Endodermal cell (in vitro differentiated cells): Measurements from ENCODE around the gene BMP2K. TPM values are rescaled to one million over a fixed set of nuclear protein-coding genes. Genes with fewer than 3 reads are reported as not detected.
"Not testable (repeated sequence)": the region's sequence is repeated elsewhere in the genome, so short reads cannot be mapped to it uniquely, and the experiment has no call there.

Experiments
- DNase-seq: peaks from one replicate; pipeline ENCODE4 v3.0.0-alpha.2; 2017
- H3K27ac ChIP-seq: 2 replicates; pipeline ENCODE4 v1.5.1; 2013; ENCODE audit warnings: mild to moderate bottlenecking, low read depth, low read length, moderate library complexity
- H3K27me3 ChIP-seq: 2 replicates; pipeline ENCODE4 v1.6.1; 2013; ENCODE audit warnings: mild to moderate bottlenecking, low read length, moderate library complexity; ENCODE audit not compliant: insufficient read depth, control insufficient read depth, poor library complexity, severe bottlenecking
- H3K36me3 ChIP-seq: 2 replicates; pipeline ENCODE4 v1.7.0; 2013; ENCODE audit warnings: mild to moderate bottlenecking, low read length, moderate library complexity; ENCODE audit not compliant: control insufficient read depth, insufficient read depth
- H3K4me1 ChIP-seq: one replicate; pipeline ENCODE4 v1.7.0; 2013; ENCODE audit warnings: low read length; ENCODE audit not compliant: control insufficient read depth, insufficient read depth
- H3K4me3 ChIP-seq: 2 replicates; pipeline ENCODE4 v1.5.1; 2013; ENCODE audit warnings: mild to moderate bottlenecking, low read length, moderate library complexity
- H3K9ac ChIP-seq: 2 replicates; pipeline ENCODE4 v1.6.1; 2013; ENCODE audit warnings: mild to moderate bottlenecking, low read length, moderate library complexity; ENCODE audit not compliant: poor library complexity, severe bottlenecking; ENCODE audit errors: extremely low read depth
- H3K9me3 ChIP-seq: 2 replicates; pipeline ENCODE4 v1.6.1; 2013; ENCODE audit warnings: mild to moderate bottlenecking, low read length, moderate library complexity; ENCODE audit not compliant: control insufficient read depth
- H3K27ac Mint-ChIP-seq: 2 replicates; pipeline ENCODE4 v1.8.0; 2020; ENCODE audit warnings: mixed read lengths
- H3K27me3 Mint-ChIP-seq: 2 replicates; pipeline ENCODE4 v1.8.0; 2021; ENCODE audit warnings: mild to moderate bottlenecking, mixed read lengths; ENCODE audit not compliant: insufficient read depth
- H3K36me3 Mint-ChIP-seq: 2 replicates; pipeline ENCODE4 v1.8.0; 2020; ENCODE audit warnings: low read depth, mixed read lengths
- H3K4me1 Mint-ChIP-seq: 2 replicates; pipeline ENCODE4 v1.8.0; 2020; ENCODE audit warnings: mixed read lengths
- H3K4me3 Mint-ChIP-seq: 2 replicates; pipeline ENCODE4 v1.8.0; 2020; ENCODE audit warnings: mild to moderate bottlenecking, moderate library complexity, mixed read lengths
- H3K9me3 Mint-ChIP-seq: 2 replicates; pipeline ENCODE4 v1.8.0; 2020; ENCODE audit warnings: mild to moderate bottlenecking, mixed read lengths
- CTCF ChIP-seq: fragments of 200-600 bp; sonication (generic); conservative IDR thresholded peaks from 2 replicates; pipeline ENCODE4 v1.5.0; 2021; ENCODE audit warnings: antibody characterized with exemption, mild to moderate bottlenecking
- WGBS, 2 experiments: methylation state at CpG; one replicate each; pipeline versions ENCODE4 v1.1.5 to v1.1.7; 2013; ENCODE audit warnings: missing lambda C conversion rate in 2 of 2, mixed read lengths in 1 of 2; ENCODE audit not compliant: insufficient coverage in 1 of 2, insufficient read length in 1 of 2; 5-methylcytosine and 5-hydroxymethylcytosine counted together
- total RNA-seq, 2 donors: library from RNA; stranded (reverse); fragmentation: NEBNext Ultra II Directional in 1 of 2; extraction: Animal tissue kit (Norgen Biotek cat#: 25700) in 1 of 2; gene quantifications; 2 replicates in 1 of 2; 3 replicates in 1 of 2; pipeline ENCODE4 v1.2.1, GENCODE V29; 2021

Gene BMP2K
- total RNA-seq, 2 donors from 2014 or later = 39.4 to 49.1 TPM

DNA sequence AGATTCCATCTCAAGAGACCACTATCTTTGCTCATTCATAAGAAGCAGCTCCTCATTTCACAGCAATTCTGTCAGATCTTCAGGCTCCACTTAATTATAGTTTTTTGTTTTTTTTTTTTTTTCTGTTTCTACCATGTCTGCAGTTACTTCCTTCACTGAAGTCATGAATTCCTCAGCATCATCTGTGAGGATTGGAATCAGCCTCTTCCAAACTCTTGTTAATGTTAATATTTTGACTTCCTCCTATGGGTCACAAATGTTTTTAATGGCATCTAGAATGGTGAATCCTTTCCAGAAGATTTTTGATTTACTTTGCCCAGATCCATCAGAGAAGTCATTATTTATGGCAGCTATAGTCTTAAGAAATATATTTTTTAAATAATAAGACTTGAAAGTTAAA, 53.1 kb downstream of the BMP2K start:
- Histone ChIP-seq H3K36me3 (peaks cover 67% of the 10 kb centered on the region), H3K9ac (no peak overlapping the region), H3K27ac (no peak overlapping the region), H3K4me1 (peaks cover 4% of the 10 kb centered on the region), H3K4me3 (no peak overlapping the region), H3K27me3 (no peaks in the 10 kb centered on the region), H3K9me3 (no peaks in the 10 kb centered on the region)
- DNase-seq = no peak
- Mint-ChIP-seq H3K9me3 (no peaks in the 10 kb centered on the region), H3K27me3 (no peaks in the 10 kb centered on the region), H3K36me3 (peaks cover 46% of the 10 kb centered on the region), H3K4me3 (no peak overlapping the region), H3K4me1 (peaks cover 10% of the 10 kb centered on the region), H3K27ac (no peak overlapping the region)
- no peak for TF ChIP-seq CTCF

GRCh38 chr4:78839676-78840075, 63.5 kb downstream of the BMP2K start:
- H3K9me3 ChIP-seq = peaks cover 17% of the 10 kb centered on the region
- not testable (repeated sequence) for H3K4me3 Mint-ChIP-seq, H3K27me3 ChIP-seq, H3K27ac Mint-ChIP-seq, H3K4me1 ChIP-seq, H3K9ac ChIP-seq, H3K9me3 Mint-ChIP-seq, H3K4me1 Mint-ChIP-seq, H3K27ac ChIP-seq, DNase-seq, H3K27me3 Mint-ChIP-seq, H3K4me3 ChIP-seq
- WGBS, 2 experiments = 95% methylated on average over 3 of the region's 3 CpGs; no CpG with 5 or more reads in 1 of the 2 experiments
- peaks cover 45% of the 10 kb centered on the region for H3K36me3 ChIP-seq
- H3K36me3 Mint-ChIP-seq = peaks cover 52% of the 10 kb centered on the region

DNA sequence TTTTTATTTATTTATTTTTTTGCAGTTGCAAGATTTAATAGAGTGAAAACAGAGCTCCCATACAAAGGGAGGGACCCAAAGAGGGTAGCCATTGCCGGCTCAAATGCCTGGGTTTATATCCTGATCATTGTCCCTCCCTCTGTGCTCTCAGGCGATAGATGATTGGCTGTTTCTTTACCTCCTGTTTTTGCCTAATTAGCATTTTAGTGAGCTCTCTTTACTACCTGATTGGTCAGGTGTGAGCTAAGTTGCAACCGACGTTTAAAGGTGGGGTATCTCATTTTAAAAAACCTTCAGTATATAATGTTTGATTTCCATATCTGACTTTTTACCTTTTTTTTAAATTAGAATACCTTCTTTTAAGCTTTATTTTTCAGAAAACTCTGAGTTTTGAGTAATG, 64.1 kb downstream of the BMP2K start:
- H3K27ac Mint-ChIP-seq = not testable (repeated sequence)

GRCh38 chr4:78845472-78845871, 69.3 kb downstream of the BMP2K start:
- H3K36me3 ChIP-seq = peaks cover 15% of the 10 kb centered on the region
- no peak overlapping the region for H3K4me3 ChIP-seq
- TF ChIP-seq CTCF = no peak
- H3K27ac ChIP-seq = no peak overlapping the region
- no peaks in the 10 kb centered on the region for H3K4me1 Mint-ChIP-seq
- no peak overlapping the region for H3K9ac ChIP-seq
- no peaks in the 10 kb centered on the region for H3K9me3 ChIP-seq
- H3K36me3 Mint-ChIP-seq = peaks cover 11% of the 10 kb centered on the region
- no peak overlapping the region for H3K4me3 Mint-ChIP-seq
- H3K27ac Mint-ChIP-seq = no peak overlapping the region
- no peaks in the 10 kb centered on the region for H3K4me1 ChIP-seq
- 97% methylated on average over 2 of the region's 2 CpGs; no CpG with 5 or more reads in 1 of the 2 experiments for WGBS, 2 experiments
- no peaks in the 10 kb centered on the region for H3K27me3 Mint-ChIP-seq
- DNase-seq = no peak
- H3K9me3 Mint-ChIP-seq = no peaks in the 10 kb centered on the region
- H3K27me3 ChIP-seq = no peaks in the 10 kb centered on the region

More for the DNA sequence above, 64.1 kb downstream of the BMP2K start:
- not testable (repeated sequence) for H3K4me3 ChIP-seq, H3K9ac ChIP-seq, H3K9me3 Mint-ChIP-seq, H3K4me1 Mint-ChIP-seq, DNase-seq, H3K27me3 Mint-ChIP-seq, H3K27ac ChIP-seq, H3K4me1 ChIP-seq, H3K4me3 Mint-ChIP-seq, H3K27me3 ChIP-seq
- Histone ChIP-seq H3K36me3 (peaks cover 41% of the 10 kb centered on the region), H3K9me3 (peaks cover 17% of the 10 kb centered on the region)
- H3K36me3 Mint-ChIP-seq = peaks cover 48% of the 10 kb centered on the region
- 97 to 100% methylated on average over 1 to 4 of the region's 4 CpGs for WGBS, 2 experiments
